SK-N-SH (cell line): ENCODE measurements around the gene SLITRK2. TPM values are rescaled to one million over a fixed set of nuclear protein-coding genes. Genes with fewer than 3 reads are reported as not detected.

Source experiments
- CTCF ChIA-PET: fragments of 300-600, 350-600 bp; formaldehyde crosslinking; extraction: SDS; loops from one replicate; lab custom pipeline; 2021; lab: Yijun Ruan, JAX
- POLR2A ChIA-PET: fragments of 350-600 bp; sonication (Branson Sonifier 250); formaldehyde crosslinking; extraction: SDS; loops from one replicate; lab custom pipeline; 2020; ENCODE audit warnings: antibody characterized with exemption, inconsistent platforms; lab: Yijun Ruan, JAX
- DNase-seq: peaks from one replicate; pipeline ENCODE4 v3.0.0; 2012
- H2AFZ ChIP-seq: fragments of 200-600 bp; sonication (generic); 2 replicates; pipeline ENCODE4 v1.8.1; 2016; ENCODE audit warnings: antibody characterized with exemption, mild to moderate bottlenecking, low read depth
- H3F3A ChIP-seq: fragments of 200-600 bp; sonication (generic); replicated peaks from 2 replicates; pipeline ENCODE3; 2016; ENCODE audit warnings: antibody characterized with exemption, mild to moderate bottlenecking; ENCODE audit not compliant: insufficient read depth
- H3K27ac ChIP-seq, 2 experiments: fragments of 200-500 bp in 1 of 2; fragments of 200-600 bp in 1 of 2; sonication (Bioruptor generic) in 1 of 2; sonication (generic), shearing (Covaris generic) in 1 of 2; 2 replicates each; pipeline versions ENCODE4 v1.5.1 to v1.6.1; 2014 to 2016; ENCODE audit warnings: low read depth in 2 of 2, inconsistent platforms in 1 of 2, low read length in 1 of 2, mild to moderate bottlenecking in 1 of 2, mixed read lengths in 1 of 2
- H3K27me3 ChIP-seq: fragments of 200-600 bp; sonication (generic), shearing (Covaris generic); 2 replicates; pipeline ENCODE4 v1.6.1; 2016; ENCODE audit warnings: mixed run types; ENCODE audit not compliant: insufficient read depth
- H3K36me3 ChIP-seq, 2 experiments: fragments of 200-500 bp in 1 of 2; fragments of 200-600 bp in 1 of 2; sonication (Bioruptor generic) in 1 of 2; sonication (generic) in 1 of 2; replicated peaks in 1 of 2; 2 replicates each; pipeline versions ENCODE3 to v1.5.1; 2014 to 2016; ENCODE audit warnings: low read length in 1 of 2, mild to moderate bottlenecking in 1 of 2; ENCODE audit not compliant: insufficient read depth in 2 of 2, control insufficient read depth in 1 of 2
- H3K4me1 ChIP-seq, 2 experiments: fragments of 200-500 bp in 1 of 2; fragments of 200-600 bp in 1 of 2; sonication (Bioruptor generic) in 1 of 2; sonication (generic), shearing (Covaris generic) in 1 of 2; 2 replicates each; pipeline versions ENCODE4 v1.5.1 to v1.6.1; 2014 to 2016; ENCODE audit warnings: low read depth in 1 of 2, low read length in 1 of 2, mixed run types in 1 of 2; ENCODE audit not compliant: insufficient read depth in 2 of 2, control insufficient read depth in 1 of 2
- H3K4me2 ChIP-seq: fragments of 200-600 bp; sonication (generic), shearing (Covaris generic); 2 replicates; pipeline ENCODE4 v1.6.1; 2017; ENCODE audit warnings: mixed run types
- H3K4me3 ChIP-seq, 2 experiments: fragments of 200-500 bp in 1 of 2; fragments of 200-600 bp in 1 of 2; sonication (Bioruptor generic) in 1 of 2; sonication (generic), shearing (Covaris generic) in 1 of 2; 2 replicates each; pipeline versions ENCODE4 v1.5.1 to v1.8.1; 2014 to 2016; ENCODE audit warnings: low read depth in 2 of 2, inconsistent platforms in 1 of 2, low read length in 1 of 2, mild to moderate bottlenecking in 1 of 2, mixed read lengths in 1 of 2, moderate library complexity in 1 of 2
- H3K79me2 ChIP-seq: fragments of 200-600 bp; sonication (generic); 2 replicates; pipeline ENCODE4 v1.8.1; 2017; ENCODE audit warnings: mild to moderate bottlenecking; ENCODE audit not compliant: insufficient read depth
- H3K9ac ChIP-seq: fragments of 200-600 bp; sonication (generic); 2 replicates; pipeline ENCODE4 v1.6.1; 2017; ENCODE audit warnings: mixed run types
- H3K9me2 ChIP-seq: fragments of 200-600 bp; sonication (generic); 2 replicates; pipeline ENCODE4 v1.6.1; 2017; ENCODE audit warnings: mixed run types
- H3K9me3 ChIP-seq: fragments of 200-600 bp; sonication (generic); 2 replicates; pipeline ENCODE4 v1.6.1; 2017; ENCODE audit warnings: mixed run types, mild to moderate bottlenecking, moderate library complexity
- H4K20me1 ChIP-seq: fragments of 200-600 bp; sonication (generic); 2 replicates; pipeline ENCODE4 v1.6.1; 2017; ENCODE audit warnings: mild to moderate bottlenecking, mixed run types; ENCODE audit not compliant: insufficient read depth
- EP300 ChIP-seq, 2 experiments: IDR thresholded peaks; 2 replicates each; pipeline versions ENCODE4 v1.4.0 to v1.6.1; 2012; ENCODE audit warnings: borderline replicate concordance in 1 of 2, low read depth in 1 of 2, low read length in 1 of 2
- GABPA ChIP-seq: IDR thresholded peaks from 2 replicates; pipeline ENCODE4 v1.4.0; 2012; ENCODE audit warnings: low read depth, mild to moderate bottlenecking
- IRF3 ChIP-seq: fragments of 150-350 bp; IDR thresholded peaks from 2 replicates; pipeline ENCODE4 v1.6.1; 2016; ENCODE audit warnings: mild to moderate bottlenecking, low read depth, low read length
- MXI1 ChIP-seq: IDR thresholded peaks from 2 replicates; pipeline ENCODE4 v1.6.1; 2012; ENCODE audit warnings: mild to moderate bottlenecking, low read depth, low read length, improper control_type of control experiment
- POLR2AphosphoS5 ChIP-seq: IDR thresholded peaks from 2 replicates; pipeline ENCODE4 v1.6.1; 2012; ENCODE audit warnings: low read depth, low read length
- RCOR1 ChIP-seq: fragments of 150-350 bp; IDR thresholded peaks from 2 replicates; pipeline ENCODE4 v1.6.1; 2017; ENCODE audit warnings: antibody characterized with exemption, low read length
- REST ChIP-seq: IDR thresholded peaks from 2 replicates; pipeline ENCODE4 v1.6.1; 2012; ENCODE audit warnings: mild to moderate bottlenecking, low read depth, low read length, moderate library complexity
- SMC3 ChIP-seq: IDR thresholded peaks from 2 replicates; pipeline ENCODE4 v1.6.1; 2012; ENCODE audit warnings: low read depth, low read length, improper control_type of control experiment
- TCF12 ChIP-seq: IDR thresholded peaks from 2 replicates; pipeline ENCODE4 v1.4.0; 2012
- USF2 ChIP-seq: fragments of 150-350 bp; IDR thresholded peaks from 2 replicates; pipeline ENCODE4 v1.6.1; 2017; ENCODE audit warnings: antibody characterized with exemption, low read length, low read depth, borderline replicate concordance
- ZBTB33 ChIP-seq: IDR thresholded peaks from 2 replicates; pipeline ENCODE4 v1.4.0; 2012; ENCODE audit warnings: low read depth, borderline replicate concordance
- WGBS: methylation state at CpG from one replicate; pipeline ENCODE4 v1.1.6; 2017; ENCODE audit warnings: low lambda C conversion rate; 5-methylcytosine and 5-hydroxymethylcytosine counted together
- polyA plus RNA-seq, 3 experiments: library from polyadenylated mRNA; depleted of rRNA; stranded (reverse); fragments of >200 nt; gene quantifications; 2 replicates each; pipeline ENCODE4 v1.2.3, GENCODE V29; 2012

SLITRK2 gene
- not detected in 2 replicates for polyA plus RNA-seq (2012; rRNA removed)
- polyA plus RNA-seq (2012; cell fraction: cytosol; rRNA removed), result not detected in 2 replicates
- not detected in 2 replicates for polyA plus RNA-seq (2012; cell fraction: nucleus; rRNA removed)

GRCh38 chrX:145817331-145818185 is at the start of gene SLITRK2:
TSS of gene SLITRK2 (plus strand) at chrX:145817829. CDS start at chrX:145822426, 4,597 bp downstream.
- no peak for DNase-seq
- Histone ChIP-seq H3K36me3 (no peaks in the 10 kb centered on the region), H3K27me3 (peaks cover 16% of the 10 kb centered on the region; the same call in 1 of the 2 replicates), H3K9me3 (no peaks in the 10 kb centered on the region), H3F3A (no peaks in the 10 kb centered on the region), H3K9ac (no peak within 1 kb of the TSS), H4K20me1 (no peaks in the 10 kb centered on the region), H3K4me1 (no peaks in the 10 kb centered on the region), H3K4me2 (no peak within 1 kb of the TSS), H3K9me2 (no peaks in the 10 kb centered on the region), H3K27ac (no peak within 1 kb of the TSS), H2AFZ (no peak within 1 kb of the TSS), H3K79me2 (no peaks in the 10 kb centered on the region), H3K4me3 (no peak within 1 kb of the TSS)
- WGBS, result 5% methylated on average over 28 of the region's 60 CpGs
- POLR2A ChIA-PET, result no interaction called here
- TF ChIP-seq TCF12 (no peak), EP300 (IDR thresholded peaks at IDR 0.05; ENCODE audit: borderline replicate concordance in 1 of 2, low read depth in 1 of 2, low read length in 1 of 2) (no peak), SMC3 (no peak), POLR2AphosphoS5 (no peak), ZBTB33 (no peak), RCOR1 (no peak), IRF3 (no peak), REST (no peak), USF2 (no peak), MXI1 (no peak), GABPA (no peak)
- CTCF ChIA-PET, result no interaction called here
